Measurements from ENCODE around the gene AP3S2.
"Not testable (repeated sequence)": the region's sequence is repeated elsewhere in the genome, so short reads cannot be mapped to it uniquely, and the experiment has no call there.

Gene AP3S2

DNA sequence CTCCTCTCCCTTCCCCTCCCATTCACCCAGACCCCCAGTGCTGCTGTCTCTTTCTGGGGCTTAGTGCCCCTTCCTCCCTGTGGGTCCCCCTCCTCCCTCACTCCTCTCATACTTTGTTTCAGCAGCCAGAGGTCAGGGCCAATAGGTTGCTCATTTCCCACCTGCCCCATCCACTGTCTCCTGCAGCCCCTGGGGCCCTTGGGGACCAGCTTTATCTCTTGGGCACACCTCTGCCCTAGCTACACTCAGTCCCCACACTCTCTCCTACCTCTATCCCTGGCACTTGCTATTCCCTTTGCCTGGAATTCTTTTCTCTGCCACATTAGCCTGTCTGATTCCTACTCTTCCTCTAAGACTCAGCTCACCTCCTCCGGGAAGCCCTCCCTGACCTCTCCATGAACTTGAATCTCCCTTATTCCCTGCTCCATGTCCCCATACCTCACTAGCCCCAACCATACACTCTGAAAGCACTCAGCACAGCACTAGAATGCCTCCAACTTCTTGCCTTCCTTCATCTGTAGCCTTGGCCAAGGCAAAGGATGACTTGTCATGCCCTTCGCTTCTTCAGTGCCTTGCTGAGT lies 93.8 kb downstream of the AP3S2 start:
- DNase-seq (ENCODE audit: low read depth in 2 of 2): no peak

- DNase-seq (ENCODE audit: low read depth in 2 of 2): no peak
Measured at GRCh38 chr15:89799011-89799911, 94.5 kb downstream of the AP3S2 start.

DNA sequence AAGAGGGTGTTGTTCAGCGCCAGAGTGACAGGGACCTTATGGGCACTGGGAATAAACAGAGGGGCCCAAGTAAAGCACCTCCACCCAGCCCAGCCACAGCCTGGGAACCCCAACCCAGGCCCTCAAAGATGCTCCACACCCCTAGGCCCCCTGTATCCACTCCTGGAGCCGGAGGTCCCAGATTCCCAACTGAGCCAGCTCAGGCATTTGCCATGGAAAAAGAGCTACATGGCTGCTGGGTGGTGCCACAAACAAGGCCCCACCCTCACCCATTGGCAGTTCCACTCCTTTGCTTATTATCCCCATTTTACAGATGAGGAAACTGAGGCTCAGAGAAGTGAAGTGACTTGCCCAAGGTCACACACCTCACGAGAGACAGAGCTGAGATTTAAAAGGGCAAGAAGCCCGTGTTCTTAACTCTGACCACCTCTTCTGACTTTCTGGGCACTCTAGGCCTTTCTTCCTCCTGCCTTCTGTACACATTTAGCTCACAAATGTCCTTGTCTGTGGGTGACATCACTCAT lies 96.1 kb downstream of the AP3S2 start:
- no peak for DNase-seq (ENCODE audit: low read depth in 2 of 2)

DNA sequence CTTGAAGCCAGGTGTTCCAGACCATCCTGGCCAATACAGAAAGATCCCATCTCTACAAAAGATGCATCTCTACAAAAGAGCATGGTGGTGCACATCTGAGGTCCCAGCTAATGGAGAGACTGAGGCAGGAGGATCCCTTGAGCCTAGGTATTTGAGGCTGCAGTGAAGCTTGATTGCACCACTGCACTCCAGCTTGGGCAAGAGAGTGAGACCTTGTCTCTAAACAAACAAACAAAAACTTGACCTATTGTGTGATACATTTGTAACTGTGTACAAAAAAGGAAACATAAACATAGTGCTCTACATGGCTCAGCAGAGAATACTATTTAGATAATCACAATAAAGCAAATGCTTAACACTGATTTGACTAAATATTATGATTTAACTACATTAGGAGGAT lies 97.8 kb downstream of the AP3S2 start:
- no peak for DNase-seq (ENCODE audit: low read depth in 2 of 2)

DNA sequence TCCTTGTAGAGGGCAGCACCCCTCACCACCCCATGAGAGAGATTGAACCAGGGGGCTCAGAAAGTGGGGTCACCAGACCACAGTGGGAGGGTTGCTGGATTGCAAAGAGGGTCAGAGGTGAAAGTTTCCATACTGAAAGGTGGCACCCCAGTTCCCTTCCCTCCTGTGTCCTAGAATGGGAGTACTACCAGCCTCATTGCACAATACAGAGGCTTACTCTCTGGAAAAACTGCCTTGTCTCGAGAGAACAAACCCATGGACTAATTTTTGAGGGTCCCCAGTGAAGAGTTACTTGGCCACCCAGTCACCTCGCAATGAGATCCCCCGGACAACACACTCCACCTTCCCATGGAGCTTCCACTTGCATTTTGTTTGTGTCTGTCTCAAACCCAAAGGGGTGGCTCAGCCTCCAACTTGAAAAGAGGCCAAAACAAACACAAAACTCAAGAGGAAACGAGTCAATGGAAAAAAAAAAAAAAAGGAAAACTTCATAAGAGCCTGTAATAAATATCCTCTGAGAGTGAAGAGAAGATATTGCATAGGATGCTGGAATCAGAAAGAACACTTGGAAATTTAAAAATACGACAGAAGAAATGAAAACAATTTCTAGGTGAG lies 99.1 kb downstream of the AP3S2 start:
- DNase-seq (ENCODE audit: low read depth in 2 of 2): no peak

GRCh38 chr15:89792106-89792805 lies 101.5 kb downstream of the AP3S2 start:
- no peak for DNase-seq (ENCODE audit: low read depth in 2 of 2)

DNA sequence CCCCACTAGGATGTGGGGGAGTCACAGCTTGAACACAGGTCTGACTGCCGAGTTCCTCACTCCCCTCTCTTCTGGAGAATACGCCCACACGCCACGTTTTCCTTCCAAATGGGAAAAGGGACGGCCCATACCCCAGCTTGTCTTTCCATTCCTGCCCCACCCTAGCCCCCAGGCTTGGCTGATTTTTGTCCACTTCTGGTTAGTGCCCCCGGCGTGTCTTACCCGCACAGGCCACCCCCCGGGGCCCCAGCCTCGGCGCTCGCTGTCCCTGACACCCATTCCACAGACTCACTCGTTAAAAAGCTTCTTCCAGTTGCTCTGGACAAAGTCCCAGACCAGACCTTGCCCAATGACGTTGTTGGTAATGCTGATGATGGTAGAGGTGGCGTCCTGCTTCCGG lies 103.1 kb downstream of the AP3S2 start:
- DNase-seq (ENCODE audit: low read depth in 2 of 2): no peak

- DNase-seq (ENCODE audit: low read depth in 2 of 2): no peak
Measured at GRCh38 chr15:89790206-89790605, 103.6 kb downstream of the AP3S2 start.

GRCh38 chr15:89788585-89788984 lies 105.2 kb downstream of the AP3S2 start:
- not testable (repeated sequence) for DNase-seq (ENCODE audit: low read depth in 2 of 2)

- no peak for DNase-seq (ENCODE audit: low read depth in 2 of 2)
Measured at GRCh38 chr15:89787944-89788343, 105.8 kb downstream of the AP3S2 start.

DNA sequence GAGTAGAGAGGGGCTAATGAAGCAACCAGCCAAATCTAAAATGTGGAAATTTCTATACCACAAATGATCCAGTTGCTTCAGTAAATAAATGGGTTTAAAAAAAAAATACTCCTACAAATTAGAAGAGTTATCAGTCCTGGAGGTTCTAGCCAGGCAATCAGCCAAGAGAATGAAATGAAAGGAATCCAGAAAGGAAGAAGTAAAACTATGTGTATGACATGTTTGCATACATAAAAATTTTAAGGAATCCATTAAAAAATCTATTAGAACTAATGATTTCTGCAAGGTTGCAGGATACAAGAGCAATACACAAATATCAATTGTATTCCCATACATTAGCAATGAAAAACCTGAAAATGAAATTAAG lies 108.0 kb downstream of the AP3S2 start:
- no peak for DNase-seq (ENCODE audit: low read depth in 2 of 2)

DNA sequence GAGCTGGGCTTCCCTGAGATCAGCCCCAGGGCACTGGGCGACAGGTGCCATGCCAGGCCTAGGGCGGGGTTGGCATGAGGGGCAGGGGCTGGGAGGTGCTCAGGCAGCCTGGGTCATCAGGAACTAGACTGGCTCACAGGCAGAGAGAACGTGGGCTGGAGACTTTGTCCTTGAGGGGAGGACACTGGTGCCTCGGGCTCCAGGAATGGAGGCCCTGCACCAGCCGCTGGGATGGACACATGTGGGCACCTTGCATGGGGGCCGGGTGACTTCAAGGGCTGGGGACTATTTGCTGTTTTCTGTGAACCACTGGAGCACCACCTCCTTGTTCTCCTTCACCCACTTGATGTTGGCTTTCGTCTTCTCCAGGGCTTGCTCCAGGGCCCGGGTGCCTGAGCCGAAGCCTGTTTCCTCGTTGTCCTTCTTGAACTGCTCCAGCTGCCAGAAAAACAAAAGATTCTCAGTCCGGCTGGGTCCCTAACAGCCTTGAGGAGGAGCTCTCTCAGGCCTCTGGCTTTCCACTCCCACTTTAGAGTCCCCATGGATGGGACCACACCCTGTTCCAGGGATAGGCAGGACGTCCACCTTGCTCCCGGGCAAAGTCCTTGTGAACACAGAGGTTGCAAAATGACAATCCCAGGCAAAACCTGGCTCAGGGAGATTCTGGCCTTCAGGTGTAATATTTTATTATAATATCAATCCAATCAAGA lies 108.6 kb downstream of the AP3S2 start:
- no peak for DNase-seq (ENCODE audit: low read depth in 2 of 2)

DNA sequence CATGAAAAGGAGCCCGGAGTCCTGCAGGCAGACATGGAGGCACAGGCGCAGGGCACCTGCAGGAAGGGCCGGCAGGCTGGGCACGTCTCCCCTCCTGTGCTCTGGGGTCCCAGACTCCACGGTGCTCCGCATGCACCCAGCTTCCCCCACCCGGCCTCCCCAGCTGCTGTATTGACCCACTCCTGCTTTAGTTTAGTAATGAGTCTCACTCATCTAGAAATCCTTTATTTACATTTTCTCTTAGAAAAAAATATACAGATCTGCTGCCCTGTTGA lies 109.2 kb downstream of the AP3S2 start:
- DNase-seq (ENCODE audit: low read depth in 2 of 2): no peak

DNA sequence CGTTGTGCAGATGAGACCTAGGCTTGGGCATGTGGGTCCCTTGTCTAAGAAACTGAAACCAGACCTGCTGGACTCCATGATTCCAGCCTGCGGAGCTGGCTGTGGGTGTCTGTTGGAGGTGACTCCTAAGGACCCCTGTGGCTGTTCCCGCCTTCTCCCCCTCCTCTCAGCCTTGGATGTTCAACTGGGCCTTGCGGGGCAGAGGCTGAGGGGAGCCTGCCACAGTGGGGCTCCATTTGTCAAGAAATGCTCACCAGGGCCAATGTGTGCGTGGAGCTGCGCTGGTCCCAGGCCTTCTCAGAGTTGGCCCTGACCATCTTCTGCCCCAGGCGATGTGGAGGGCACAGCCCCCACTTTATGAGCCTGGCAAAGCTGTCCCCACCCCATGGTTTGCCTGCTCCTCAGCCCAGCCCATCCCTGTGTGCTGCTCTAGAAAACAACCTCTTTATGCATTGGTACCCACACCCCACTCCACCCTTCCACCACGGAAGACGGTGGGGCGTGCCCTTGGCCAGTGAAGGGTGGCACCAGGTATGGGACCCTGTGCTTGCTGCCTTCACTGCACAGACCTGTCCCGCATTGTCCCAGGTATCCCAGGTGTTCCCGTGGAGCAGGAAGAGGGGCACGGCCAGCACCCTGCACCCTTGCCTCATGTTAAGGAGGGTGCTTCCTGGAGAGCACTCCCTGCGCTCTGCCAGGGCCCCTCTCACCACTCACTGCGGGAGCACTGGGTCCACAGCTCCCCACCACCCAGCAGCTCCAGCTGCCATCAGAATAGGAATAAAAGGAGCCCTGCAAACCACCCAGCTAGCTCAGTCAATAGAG lies 109.7 kb downstream of the AP3S2 start:
- DNase-seq (ENCODE audit: low read depth in 2 of 2): no peak

GRCh38 chr15:89783111-89783860 lies 110.5 kb downstream of the AP3S2 start:
- no peak for DNase-seq (ENCODE audit: low read depth in 2 of 2)

GRCh38 chr15:89782619-89782950 lies 111.2 kb downstream of the AP3S2 start:
- DNase-seq (ENCODE audit: low read depth in 2 of 2): not testable (repeated sequence)

GRCh38 chr15:89781891-89782618 lies 111.7 kb downstream of the AP3S2 start:
- no peak for DNase-seq (ENCODE audit: low read depth in 2 of 2)

DNA sequence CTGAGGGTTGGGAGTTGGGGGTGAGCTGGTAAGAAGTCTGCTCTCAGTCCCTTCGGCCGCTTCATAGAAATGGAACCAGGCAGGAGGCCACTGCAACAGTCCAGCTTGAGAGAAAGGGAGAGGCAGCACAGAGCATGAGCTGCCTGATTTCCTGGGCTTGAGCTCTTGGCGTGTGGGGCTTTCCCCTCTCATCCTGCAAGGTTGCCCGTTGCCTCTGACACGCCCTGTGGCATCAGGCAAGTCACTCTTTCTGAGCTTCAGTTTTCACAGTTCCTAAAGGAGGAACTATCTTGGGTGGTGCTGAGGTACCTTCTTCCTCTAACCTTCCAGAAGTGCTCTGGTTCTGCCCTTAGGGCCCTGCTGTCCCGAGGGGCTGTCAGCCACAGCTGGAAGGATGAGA lies 112.7 kb downstream of the AP3S2 start:
- no peak for DNase-seq (ENCODE audit: low read depth in 2 of 2)

DNA sequence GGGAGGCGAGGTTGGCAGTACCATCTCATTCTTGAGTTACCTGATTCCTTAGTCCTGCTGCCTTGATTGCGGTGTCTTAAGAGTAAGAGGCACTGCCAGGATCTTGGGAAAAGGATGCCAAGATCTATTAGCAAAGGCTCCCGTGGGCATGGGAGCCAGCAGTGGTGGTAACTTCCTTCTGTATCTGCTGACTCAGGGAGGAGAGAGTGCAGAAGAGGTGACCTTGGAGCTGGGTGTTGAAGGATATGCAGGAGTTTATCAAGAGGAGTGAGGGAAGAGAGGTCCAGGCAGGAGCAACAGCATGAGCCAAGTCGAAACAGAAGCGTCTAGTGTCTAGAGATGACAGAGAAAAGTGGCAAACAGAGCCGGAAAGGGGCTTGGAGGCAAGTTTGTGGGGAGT lies 113.2 kb downstream of the AP3S2 start:
- DNase-seq (ENCODE audit: low read depth in 2 of 2): no peak

Measured in stimulated activated CD8-positive, alpha-beta memory T cell treated with anti-CD3 and anti-CD28 coated beads, Interleukin-2, amount 100 ng/mL, for 48 hours (primary cell).